NB4 (cell line): ENCODE data around the gene INO80D.

Source experiments
- CTCF ChIP-seq: IDR thresholded peaks from one replicate; pipeline ENCODE4 v1.5.1; 2012; ENCODE audit warnings: low read depth, low read length
- POLR2A ChIP-seq: IDR thresholded peaks from 2 replicates; pipeline ENCODE4 v1.6.1; 2011; ENCODE audit warnings: mild to moderate bottlenecking; ENCODE audit not compliant: insufficient read length; ENCODE audit errors: extremely low read depth

- TF ChIP-seq POLR2A (no peak), CTCF (no peak)
Measured at GRCh38 chr2:206063635-206064034, 22.3 kb downstream of the INO80D start.
